ENCODE measurements around the gene ATG2A.

Gene ATG2A

DNA sequence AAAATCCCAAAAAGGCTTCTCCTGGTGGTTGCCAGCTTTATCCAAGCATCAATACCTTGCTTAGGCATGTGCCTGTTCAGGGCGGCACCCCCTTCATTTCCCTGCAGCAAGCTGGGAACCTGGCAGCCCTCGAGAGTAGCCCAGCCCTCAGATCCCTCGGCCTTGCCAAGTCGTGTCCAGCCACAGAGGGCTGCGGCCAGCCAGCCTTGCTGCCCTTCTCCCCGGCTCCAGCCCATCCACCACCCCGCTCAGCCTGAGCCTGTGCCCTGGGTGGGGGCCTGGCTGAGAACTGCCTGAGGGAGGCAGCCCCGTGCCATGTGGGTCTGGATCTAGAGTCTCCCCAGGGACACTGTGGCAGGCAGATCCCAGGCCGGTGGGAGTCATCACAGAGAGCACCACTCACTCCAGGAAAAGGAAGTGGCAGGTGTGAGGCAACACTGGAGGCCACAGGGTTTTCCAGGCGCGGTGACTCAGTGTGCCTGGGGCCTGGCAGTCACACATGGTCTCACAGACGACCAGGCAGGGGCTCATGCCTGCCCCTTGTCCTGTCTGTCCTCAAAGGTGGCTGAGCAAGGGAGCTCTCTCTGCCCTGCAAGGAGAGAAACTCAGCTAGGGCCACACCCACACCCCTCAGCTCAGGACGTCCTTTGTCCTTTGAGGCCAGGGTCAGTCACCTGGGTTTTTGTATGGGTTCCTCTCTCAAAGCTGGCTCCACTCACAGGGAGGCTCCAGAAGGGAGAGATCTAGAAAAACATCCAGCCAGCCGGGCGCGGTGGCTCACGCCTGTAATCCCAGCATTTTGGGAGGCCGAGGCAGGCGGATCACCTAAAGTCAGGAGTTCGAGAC, 60.4 kb downstream of the ATG2A start:
- no peaks in the 10 kb centered on the region for H3K9me2 ChIP-seq (replicated peaks; ENCODE audit: control insufficient read depth, low read length)
- H4K20me1 ChIP-seq (ENCODE audit: control insufficient read depth, insufficient read depth, low read depth, low read length): no peaks in the 10 kb centered on the region
- H3K36me3 ChIP-seq (ENCODE audit: control insufficient read depth, low read length): peaks cover 84% of the 10 kb centered on the region
- H3K4me3 ChIP-seq (ENCODE audit: low read length): no peak overlapping the region
- TF ChIP-seq, protein P1, sequence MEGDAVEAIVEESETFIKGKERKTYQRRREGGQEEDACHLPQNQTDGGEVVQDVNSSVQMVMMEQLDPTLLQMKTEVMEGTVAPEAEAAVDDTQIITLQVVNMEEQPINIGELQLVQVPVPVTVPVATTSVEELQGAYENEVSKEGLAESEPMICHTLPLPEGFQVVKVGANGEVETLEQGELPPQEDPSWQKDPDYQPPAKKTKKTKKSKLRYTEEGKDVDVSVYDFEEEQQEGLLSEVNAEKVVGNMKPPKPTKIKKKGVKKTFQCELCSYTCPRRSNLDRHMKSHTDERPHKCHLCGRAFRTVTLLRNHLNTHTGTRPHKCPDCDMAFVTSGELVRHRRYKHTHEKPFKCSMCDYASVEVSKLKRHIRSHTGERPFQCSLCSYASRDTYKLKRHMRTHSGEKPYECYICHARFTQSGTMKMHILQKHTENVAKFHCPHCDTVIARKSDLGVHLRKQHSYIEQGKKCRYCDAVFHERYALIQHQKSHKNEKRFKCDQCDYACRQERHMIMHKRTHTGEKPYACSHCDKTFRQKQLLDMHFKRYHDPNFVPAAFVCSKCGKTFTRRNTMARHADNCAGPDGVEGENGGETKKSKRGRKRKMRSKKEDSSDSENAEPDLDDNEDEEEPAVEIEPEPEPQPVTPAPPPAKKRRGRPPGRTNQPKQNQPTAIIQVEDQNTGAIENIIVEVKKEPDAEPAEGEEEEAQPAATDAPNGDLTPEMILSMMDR (IDR thresholded peaks at IDR 0.05; ENCODE audit: low read depth, low read length, poor library complexity, severe bottlenecking): no peak
- TF ChIP-seq EZH2phosphoT487 (IDR thresholded peaks at IDR 0.05; ENCODE audit: borderline replicate concordance, low read length): no peak
- H3K4me1 ChIP-seq (ENCODE audit: control insufficient read depth, low read length): peaks cover 98% of the 10 kb centered on the region
- peaks cover 41% of the 10 kb centered on the region for H3F3A ChIP-seq (ENCODE audit: control insufficient read depth, insufficient read depth)
- no peaks in the 10 kb centered on the region for H3K9me3 ChIP-seq (ENCODE audit: control insufficient read depth, insufficient read depth, low read length)
- H3K4me2 ChIP-seq (ENCODE audit: low read length): no peak overlapping the region
- no peaks in the 10 kb centered on the region for H3K27me3 ChIP-seq (ENCODE audit: control insufficient read depth, low read length)
- H3K27ac ChIP-seq (ENCODE audit: low read depth, low read length): no peak overlapping the region
- H3K79me2 ChIP-seq (ENCODE audit: control insufficient read depth, low read length): peaks cover 69% of the 10 kb centered on the region

DNA sequence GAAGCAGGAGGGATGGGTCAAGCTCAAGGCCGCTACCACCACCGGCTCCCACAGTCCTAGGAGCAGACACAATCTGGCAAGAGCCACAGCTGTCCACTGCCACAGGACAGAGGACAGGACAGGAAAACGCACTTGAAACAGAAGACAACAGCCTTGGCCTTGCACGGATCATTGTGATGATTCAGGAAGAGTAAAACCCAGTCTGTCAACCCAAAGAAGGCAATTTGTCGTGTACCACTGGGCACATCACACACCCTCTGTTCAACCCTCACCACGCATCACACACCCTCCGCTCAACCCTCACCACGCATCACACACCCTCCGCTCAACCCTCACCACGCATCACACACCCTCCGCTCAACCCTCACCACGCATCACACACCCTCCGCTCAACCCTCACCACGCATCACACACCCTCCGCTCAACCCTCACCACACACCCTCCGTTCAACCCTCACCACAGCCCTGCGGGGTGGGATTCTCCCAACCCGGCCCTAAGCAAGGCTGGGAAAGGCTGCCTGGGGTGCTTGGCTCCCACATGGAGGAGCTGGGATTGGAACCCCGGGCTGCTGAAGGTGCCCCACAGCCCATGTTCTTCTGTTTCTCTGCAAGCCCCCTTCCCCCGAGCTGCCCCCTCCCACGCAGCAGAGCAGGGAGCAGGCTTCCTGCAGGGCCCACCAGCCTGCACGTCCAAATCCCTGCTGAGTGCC, 61.3 kb downstream of the ATG2A start:
- no peak for TF ChIP-seq EZH2phosphoT487 (IDR thresholded peaks at IDR 0.05; ENCODE audit: borderline replicate concordance, low read length)
- H3K4me2 ChIP-seq (ENCODE audit: low read length): peak overlapping the region; percentile 80; the same call in 1 of the 2 replicates
- H3K27me3 ChIP-seq (ENCODE audit: control insufficient read depth, low read length): no peaks in the 10 kb centered on the region
- peaks cover 98% of the 10 kb centered on the region for H3K4me1 ChIP-seq (ENCODE audit: control insufficient read depth, low read length)
- peaks cover 62% of the 10 kb centered on the region for H3K79me2 ChIP-seq (ENCODE audit: control insufficient read depth, low read length)
- H3K27ac ChIP-seq (ENCODE audit: low read depth, low read length): peak overlapping the region; percentile 98; the same call in 1 of the 2 replicates
- H3K4me3 ChIP-seq (ENCODE audit: low read length): no peak overlapping the region
- peaks cover 82% of the 10 kb centered on the region for H3K36me3 ChIP-seq (ENCODE audit: control insufficient read depth, low read length)
- H4K20me1 ChIP-seq (ENCODE audit: control insufficient read depth, insufficient read depth, low read depth, low read length): no peaks in the 10 kb centered on the region
- H3F3A ChIP-seq (ENCODE audit: control insufficient read depth, insufficient read depth): peaks cover 40% of the 10 kb centered on the region
- no peaks in the 10 kb centered on the region for H3K9me2 ChIP-seq (replicated peaks; ENCODE audit: control insufficient read depth, low read length)
- no peaks in the 10 kb centered on the region for H3K9me3 ChIP-seq (ENCODE audit: control insufficient read depth, insufficient read depth, low read length)

DNA sequence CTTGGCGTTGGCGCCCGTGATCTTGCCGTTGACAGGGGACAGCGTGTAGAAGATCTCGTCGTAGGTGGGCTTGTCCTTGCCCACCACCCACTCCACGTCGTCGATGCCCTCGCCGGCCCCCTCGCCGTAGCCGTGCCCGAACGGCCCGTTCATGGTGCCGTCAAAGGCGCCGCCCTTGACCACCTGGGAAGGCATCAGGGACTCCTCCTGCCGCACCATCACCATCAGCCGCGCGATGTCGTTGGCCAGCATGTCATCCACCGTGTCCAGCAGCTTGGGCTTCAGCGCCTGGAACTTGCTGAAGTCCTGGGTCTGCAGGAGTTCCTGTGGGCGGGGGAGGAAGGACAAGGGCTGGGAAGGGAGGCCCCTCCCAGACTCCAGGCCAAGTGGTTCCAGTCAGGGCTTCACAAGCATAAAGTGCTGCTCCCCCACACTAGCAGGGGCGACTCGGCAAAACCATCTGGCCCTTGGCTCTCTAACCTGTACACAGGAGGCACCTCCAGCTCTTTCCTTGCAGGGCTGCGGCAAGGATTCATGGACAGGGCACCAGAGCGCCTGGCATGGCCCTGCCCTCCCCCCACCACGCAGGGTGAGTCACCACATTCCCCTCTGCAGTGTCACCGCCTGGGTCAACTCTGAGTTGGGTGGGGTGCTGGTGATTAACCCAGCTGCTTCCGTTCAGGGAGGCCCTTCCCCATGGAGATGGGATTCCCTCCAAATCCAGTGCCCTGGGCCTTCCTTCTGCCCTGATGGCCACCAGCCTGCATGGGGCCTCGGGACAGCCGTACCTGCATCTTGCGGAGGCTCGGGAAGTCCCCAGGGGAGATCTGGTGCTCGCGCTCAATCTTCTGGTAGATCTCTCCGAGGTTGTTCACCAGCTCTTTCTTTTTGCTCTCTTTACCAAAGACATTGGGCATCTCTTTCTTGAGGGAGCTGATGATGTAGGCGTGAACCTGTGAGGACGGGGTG, 62.2 kb downstream of the ATG2A start:
- Histone ChIP-seq H3F3A (ENCODE audit: control insufficient read depth, insufficient read depth) (peaks cover 39% of the 10 kb centered on the region), H3K27ac (ENCODE audit: low read depth, low read length) (peak overlapping the region; percentile 98)

More for the DNA sequence above, 62.2 kb downstream of the ATG2A start:
- TF ChIP-seq, protein P1 (IDR thresholded peaks at IDR 0.05; ENCODE audit: low read depth, low read length, poor library complexity, severe bottlenecking): no peak
- TF ChIP-seq EZH2phosphoT487 (IDR thresholded peaks at IDR 0.05; ENCODE audit: borderline replicate concordance, low read length): no peak
- Histone ChIP-seq H3K27me3 (ENCODE audit: control insufficient read depth, low read length) (no peaks in the 10 kb centered on the region), H3K36me3 (ENCODE audit: control insufficient read depth, low read length) (peaks cover 76% of the 10 kb centered on the region), H3K9me2 (replicated peaks; ENCODE audit: control insufficient read depth, low read length) (no peaks in the 10 kb centered on the region), H3K4me2 (ENCODE audit: low read length) (peak overlapping the region; percentile 80), H4K20me1 (ENCODE audit: control insufficient read depth, insufficient read depth, low read depth, low read length) (no peaks in the 10 kb centered on the region), H3K9me3 (ENCODE audit: control insufficient read depth, insufficient read depth, low read length) (no peaks in the 10 kb centered on the region), H3K79me2 (ENCODE audit: control insufficient read depth, low read length) (peaks cover 54% of the 10 kb centered on the region), H3K4me1 (ENCODE audit: control insufficient read depth, low read length) (peaks cover 98% of the 10 kb centered on the region), H3K4me3 (ENCODE audit: low read length) (peak overlapping the region; percentile 60)

Data from DOHH2 (cell line).